Ectodermal cell (in vitro differentiated cells): ENCODE results near the gene NTN1.

Experiments
- H3K27ac ChIP-seq: 2 replicates; pipeline ENCODE4 v1.7.0; 2013; ENCODE audit warnings: mild to moderate bottlenecking, low read depth, low read length; ENCODE audit not compliant: insufficient read depth, poor library complexity, severe bottlenecking
- H3K27me3 ChIP-seq: 2 replicates; pipeline ENCODE4 v1.7.0; 2013; ENCODE audit warnings: mild to moderate bottlenecking, low read length; ENCODE audit not compliant: insufficient read depth, control insufficient read depth, poor library complexity, severe bottlenecking
- H3K36me3 ChIP-seq: one replicate; pipeline ENCODE4 v1.7.0; 2013; ENCODE audit warnings: low read length; ENCODE audit not compliant: control insufficient read depth, insufficient read depth
- H3K4me1 ChIP-seq: one replicate; pipeline ENCODE4 v1.7.0; 2013; ENCODE audit warnings: low read length; ENCODE audit not compliant: control insufficient read depth, insufficient read depth
- H3K4me3 ChIP-seq: 2 replicates; pipeline ENCODE4 v1.7.0; 2013; ENCODE audit warnings: low read depth, low read length, control low read depth; ENCODE audit not compliant: insufficient read depth
- H3K9me3 ChIP-seq: 2 replicates; pipeline ENCODE4 v1.7.0; 2013; ENCODE audit warnings: mild to moderate bottlenecking, low read length, moderate library complexity; ENCODE audit not compliant: control insufficient read depth
- WGBS, 2 experiments: methylation state at CpG; one replicate each; pipeline ENCODE4 v1.1.7; 2013; ENCODE audit warnings: missing lambda C conversion rate in 2 of 2; 5-methylcytosine and 5-hydroxymethylcytosine counted together

NTN1 gene

GRCh38 chr17:9241774-9242496 lies 220.6 kb downstream of the NTN1 start:
- H3K27me3 ChIP-seq = peaks cover 39% of the 10 kb centered on the region
- H3K27ac ChIP-seq = no peak overlapping the region
- H3K4me1 ChIP-seq = peaks cover 37% of the 10 kb centered on the region
- 93% methylated on average over 15 of the region's 16 CpGs for WGBS, 2 experiments
- H3K36me3 ChIP-seq = no peaks in the 10 kb centered on the region
- H3K4me3 ChIP-seq = no peak overlapping the region
- no peaks in the 10 kb centered on the region for H3K9me3 ChIP-seq

- peaks cover 37% of the 10 kb centered on the region for H3K4me1 ChIP-seq
- WGBS, 2 experiments = 78 to 85% methylated on average over 16 of the region's 16 CpGs
- no peak overlapping the region for H3K27ac ChIP-seq
- H3K9me3 ChIP-seq = no peaks in the 10 kb centered on the region
- no peaks in the 10 kb centered on the region for H3K36me3 ChIP-seq
- H3K4me3 ChIP-seq = no peak overlapping the region
- peaks cover 39% of the 10 kb centered on the region for H3K27me3 ChIP-seq
Measured at GRCh38 chr17:9242497-9242881, 221.2 kb downstream of the NTN1 start.

- peaks cover 37% of the 10 kb centered on the region for H3K27me3 ChIP-seq
- H3K27ac ChIP-seq = no peak overlapping the region
- H3K36me3 ChIP-seq = no peaks in the 10 kb centered on the region
- H3K4me3 ChIP-seq = no peak overlapping the region
- H3K4me1 ChIP-seq = peaks cover 37% of the 10 kb centered on the region
- no peaks in the 10 kb centered on the region for H3K9me3 ChIP-seq
- 84 to 88% methylated on average over 8 of the region's 8 CpGs for WGBS, 2 experiments
Measured at GRCh38 chr17:9242983-9243382, 221.7 kb downstream of the NTN1 start.

GRCh38 chr17:9244066-9245052 lies 223.0 kb downstream of the NTN1 start:
- no peak overlapping the region for H3K4me3 ChIP-seq
- H3K27ac ChIP-seq = no peak overlapping the region
- no peaks in the 10 kb centered on the region for H3K9me3 ChIP-seq
- peaks cover 34% of the 10 kb centered on the region for H3K4me1 ChIP-seq
- peaks cover 23% of the 10 kb centered on the region for H3K27me3 ChIP-seq
- WGBS, 2 experiments = 88 to 91% methylated on average over 21 of the region's 21 CpGs
- H3K36me3 ChIP-seq = no peaks in the 10 kb centered on the region

GRCh38 chr17:9247401-9247938 lies 226.2 kb downstream of the NTN1 start:
- Histone ChIP-seq H3K27me3 (no peaks in the 10 kb centered on the region), H3K36me3 (no peaks in the 10 kb centered on the region), H3K4me3 (no peak overlapping the region), H3K9me3 (no peaks in the 10 kb centered on the region), H3K4me1 (peaks cover 15% of the 10 kb centered on the region), H3K27ac (no peak overlapping the region)
- 92 to 93% methylated on average over 21 of the region's 21 CpGs for WGBS, 2 experiments

GRCh38 chr17:9249245-9249953 lies 228.1 kb downstream of the NTN1 start:
- Histone ChIP-seq H3K4me1 (peaks cover 4% of the 10 kb centered on the region), H3K4me3 (no peak overlapping the region), H3K27me3 (no peaks in the 10 kb centered on the region), H3K9me3 (no peaks in the 10 kb centered on the region), H3K36me3 (no peaks in the 10 kb centered on the region), H3K27ac (no peak overlapping the region)
- WGBS, 2 experiments = 89 to 90% methylated on average over 21 of the region's 21 CpGs

- Histone ChIP-seq H3K9me3 (no peaks in the 10 kb centered on the region), H3K36me3 (no peaks in the 10 kb centered on the region), H3K4me3 (no peak overlapping the region), H3K27me3 (no peaks in the 10 kb centered on the region), H3K4me1 (no peaks in the 10 kb centered on the region), H3K27ac (no peak overlapping the region)
- WGBS, 2 experiments = 84 to 85% methylated on average over 12 of the region's 12 CpGs
Measured at GRCh38 chr17:9251273-9251672, 230.0 kb downstream of the NTN1 start.

- Histone ChIP-seq H3K36me3 (no peaks in the 10 kb centered on the region), H3K4me3 (no peak overlapping the region), H3K9me3 (no peaks in the 10 kb centered on the region), H3K4me1 (peaks cover 3% of the 10 kb centered on the region), H3K27me3 (no peaks in the 10 kb centered on the region), H3K27ac (no peak overlapping the region)
- 93 to 98% methylated on average over 3 of the region's 3 CpGs for WGBS, 2 experiments
Measured at GRCh38 chr17:9253308-9253707, 232.0 kb downstream of the NTN1 start.

GRCh38 chr17:9254841-9255240 lies 233.5 kb downstream of the NTN1 start:
- peaks cover 11% of the 10 kb centered on the region for H3K4me1 ChIP-seq
- no peaks in the 10 kb centered on the region for H3K27me3 ChIP-seq
- 47 to 49% methylated on average over 2 of the region's 2 CpGs for WGBS, 2 experiments
- H3K4me3 ChIP-seq = no peak overlapping the region
- H3K27ac ChIP-seq = no peak overlapping the region
- H3K9me3 ChIP-seq = no peaks in the 10 kb centered on the region
- no peaks in the 10 kb centered on the region for H3K36me3 ChIP-seq
